ENCODE results near the gene C1orf185.
"Not testable (repeated sequence)": the region's sequence is repeated elsewhere in the genome, so short reads cannot be mapped to it uniquely, and the experiment has no call there.

Gene C1orf185

GRCh38 chr1:51137696-51138095 is 35.7 kb downstream of the C1orf185 start:
- not testable (repeated sequence) for DNase-seq (ENCODE audit: low spot score)

GRCh38 chr1:51139474-51139873 is 37.4 kb downstream of the C1orf185 start:
- no peak for DNase-seq (ENCODE audit: low spot score)

- no peak for DNase-seq (ENCODE audit: low spot score)
Measured at GRCh38 chr1:51147394-51147793, 45.4 kb downstream of the C1orf185 start.

- DNase-seq (ENCODE audit: low spot score), result no peak
Measured at GRCh38 chr1:51154776-51155175, 52.7 kb downstream of the C1orf185 start.

- no peak for DNase-seq (ENCODE audit: low spot score)
Measured at GRCh38 chr1:51156752-51157151, 54.7 kb downstream of the C1orf185 start.

GRCh38 chr1:51157395-51157794 is 55.4 kb downstream of the C1orf185 start:
- no peak for DNase-seq (ENCODE audit: low spot score)

GRCh38 chr1:51158263-51158662 is 56.2 kb downstream of the C1orf185 start:
- no peak for DNase-seq (ENCODE audit: low spot score)

- DNase-seq (ENCODE audit: low spot score), result not testable (repeated sequence)
Measured at GRCh38 chr1:51162560-51162959, 60.5 kb downstream of the C1orf185 start.

- DNase-seq (ENCODE audit: low spot score), result no peak
Measured at GRCh38 chr1:51165540-51165939, 63.5 kb downstream of the C1orf185 start.

GRCh38 chr1:51168266-51168845 is 66.3 kb downstream of the C1orf185 start:
- DNase-seq (ENCODE audit: low spot score), result no peak

- no peak for DNase-seq (ENCODE audit: low spot score)
Measured at GRCh38 chr1:51168936-51169335, 66.9 kb downstream of the C1orf185 start.

GRCh38 chr1:51170342-51170741 is 68.3 kb downstream of the C1orf185 start:
- DNase-seq (ENCODE audit: low spot score), result no peak

GRCh38 chr1:51172811-51173210 is 70.8 kb downstream of the C1orf185 start:
- no peak for DNase-seq (ENCODE audit: low spot score)

- DNase-seq (ENCODE audit: low spot score), result no peak
Measured at GRCh38 chr1:51175278-51175677, 73.2 kb downstream of the C1orf185 start.

- DNase-seq (ENCODE audit: low spot score), result not testable (repeated sequence)
Measured at GRCh38 chr1:51177988-51178387, 76.0 kb downstream of the C1orf185 start.

GRCh38 chr1:51188230-51188629 is 86.2 kb downstream of the C1orf185 start:
- DNase-seq (ENCODE audit: low spot score), result no peak

GRCh38 chr1:51189421-51190073 is 87.5 kb downstream of the C1orf185 start:
- DNase-seq (ENCODE audit: low spot score), result peak; percentile 73

GRCh38 chr1:51190961-51191360 is 88.9 kb downstream of the C1orf185 start:
- no peak for DNase-seq (ENCODE audit: low spot score)

- peak; percentile 22 for DNase-seq (ENCODE audit: low spot score)
Measured at GRCh38 chr1:51192213-51192843, 90.3 kb downstream of the C1orf185 start.

- DNase-seq (ENCODE audit: low spot score), result no peak
Measured at GRCh38 chr1:51193564-51193963, 91.5 kb downstream of the C1orf185 start.
